A549 (cell line): ENCODE measurements around the gene QPCTL. TPM values are rescaled to one million over a fixed set of nuclear protein-coding genes. Genes with fewer than 3 reads are reported as not detected.

Experiments used
- ATAC-seq, 2 experiments: fragments of 200-7000 bp in 1 of 2; fragments of >200 bp in 1 of 2; cut with Nextera tagmentation in 1 of 2; cut with Tn5 transposase in 1 of 2; 3 replicates each; pipeline versions ENCODE4 v1.8.0 to v1.9.1; 2018 to 2020; ENCODE audit warnings: mild to moderate bottlenecking in 1 of 2, moderate library complexity in 1 of 2
- CTCF ChIA-PET: fragments of 300-600 bp; sonication (Branson Sonifier 250); formaldehyde crosslinking; extraction: SDS; loops from one replicate; lab custom pipeline; 2021; ENCODE audit warnings: antibody characterized with exemption, inconsistent platforms; lab: Yijun Ruan, JAX
- POLR2A ChIA-PET: fragments of 350-600 bp; formaldehyde crosslinking; extraction: SDS; loops from one replicate; lab custom pipeline; 2021; ENCODE audit warnings: antibody characterized with exemption, inconsistent platforms; lab: Yijun Ruan, JAX
- DNase-seq, 2 experiments: peaks; one replicate each; pipeline versions ENCODE4 v3.0.0 to v3.0.0-alpha.2; 2011 to 2016; ENCODE audit warnings: low read depth in 1 of 2, low spot score in 1 of 2
- FAIRE-seq: peaks from 2 replicates; lab custom pipeline; 2011; peaks lifted over from hg19 to GRCh38; lab: Jason Lieb, UNC
- H3K27ac ChIP-seq, 2 experiments: fragments of >200 bp; sonication (Bioruptor Twin); formaldehyde crosslinking; 3 replicates each; pipeline ENCODE4 v1.5.1; 2016 to 2017
- H3K4me1 ChIP-seq: fragments of >200 bp; sonication (Bioruptor Twin); formaldehyde crosslinking; 3 replicates; pipeline ENCODE4 v1.6.1; 2016
- H3K4me2 ChIP-seq: fragments of >200 bp; sonication (Bioruptor Twin); formaldehyde crosslinking; 3 replicates; pipeline ENCODE4 v1.6.1; 2016
- H3K4me3 ChIP-seq: fragments of >200 bp; sonication (Bioruptor Twin); formaldehyde crosslinking; 3 replicates; pipeline ENCODE4 v1.5.1; 2016
- H3K9me3 ChIP-seq: fragments of >200 bp; sonication (Bioruptor Twin); formaldehyde crosslinking; 3 replicates; pipeline ENCODE4 v1.6.1; 2016
- CBX2 ChIP-seq: fragments of 200-600 bp; sonication (generic); IDR thresholded peaks from 2 replicates; pipeline ENCODE4 v1.6.1; 2016; ENCODE audit warnings: low read depth, mild to moderate bottlenecking, borderline replicate concordance
- CEBPB ChIP-seq, 2 experiments: fragments of >200 bp in 1 of 2; sonication (Bioruptor Twin) in 1 of 2; formaldehyde crosslinking in 1 of 2; IDR thresholded peaks; 2 replicates each; pipeline ENCODE4 v1.6.1; 2012 to 2016
- CHD4 ChIP-seq: fragments of 200-600 bp; sonication (generic); IDR thresholded peaks from 2 replicates; pipeline ENCODE4 v1.6.1; 2016; ENCODE audit warnings: antibody characterized with exemption, mild to moderate bottlenecking, borderline replicate concordance
- FOSL2 ChIP-seq, 2 experiments: fragments of 450-650 bp in 1 of 2; fragments of >200 bp in 1 of 2; sonication (Bioruptor Twin) in 1 of 2; formaldehyde crosslinking; IDR thresholded peaks; 2 replicates each; pipeline versions ENCODE4 v1.5.0 to v1.6.1; 2016 to 2020; ENCODE audit warnings: mild to moderate bottlenecking in 1 of 2, moderate library complexity in 1 of 2
- JUN ChIP-seq, 2 experiments: fragments of >200 bp; sonication (Bioruptor Twin); formaldehyde crosslinking; IDR thresholded peaks; 2 replicates in 1 of 2; 3 replicates in 1 of 2; pipeline ENCODE4 v1.6.1; 2016 to 2017
- KDM1A ChIP-seq: fragments of 200-600 bp; sonication (generic); IDR thresholded peaks from 2 replicates; pipeline ENCODE4 v1.6.1; 2016; ENCODE audit warnings: low read depth, mild to moderate bottlenecking
- MAZ ChIP-seq: fragments of 150-350 bp; IDR thresholded peaks from 2 replicates; pipeline ENCODE4 v1.6.1; 2014; ENCODE audit warnings: antibody characterized with exemption, low read depth, low read length, borderline replicate concordance
- NFE2L2 ChIP-seq: fragments of 150-350 bp; conservative IDR thresholded peaks from 2 replicates; pipeline ENCODE4 v1.6.1; 2014; ENCODE audit warnings: low read length
- NPAS2 ChIP-seq: fragments of 250-450 bp; sonication (Bioruptor Pico); IDR thresholded peaks from 2 replicates; pipeline ENCODE4 v1.8.0; 2022; ENCODE audit warnings: mild to moderate bottlenecking, moderate library complexity, borderline replicate concordance
- NR3C1 ChIP-seq: fragments of >200 bp; sonication (Bioruptor Twin); formaldehyde crosslinking; IDR thresholded peaks from 3 replicates; pipeline ENCODE4 v1.6.1; 2017
- PBX3 ChIP-seq: IDR thresholded peaks from 2 replicates; pipeline ENCODE4 v1.6.1; 2012
- PHF8 ChIP-seq: fragments of 200-600 bp; sonication (generic); IDR thresholded peaks from 2 replicates; pipeline ENCODE4 v1.6.1; 2016; ENCODE audit warnings: low read depth, mild to moderate bottlenecking, antibody characterized with exemption, moderate library complexity, borderline replicate concordance
- POLR2A ChIP-seq: IDR thresholded peaks from 2 replicates; pipeline ENCODE4 v1.6.1; 2012; ENCODE audit warnings: mild to moderate bottlenecking, low read length
- RAD21 ChIP-seq, 2 experiments: fragments of >200 bp in 1 of 2; sonication (Bioruptor Twin) in 1 of 2; formaldehyde crosslinking in 1 of 2; IDR thresholded peaks in 1 of 2; conservative IDR thresholded peaks in 1 of 2; 2 replicates in 1 of 2; 3 replicates in 1 of 2; pipeline ENCODE4 v1.6.1; 2012 to 2018; ENCODE audit warnings: inconsistent platforms in 1 of 2
- RARB ChIP-seq: fragments of 250-450 bp; sonication (Bioruptor Pico); IDR thresholded peaks from 2 replicates; pipeline ENCODE4 v1.8.0; 2021; ENCODE audit warnings: mild to moderate bottlenecking, moderate library complexity
- RNF2 ChIP-seq: fragments of 200-600 bp; sonication (generic); IDR thresholded peaks from 2 replicates; pipeline ENCODE4 v1.6.1; 2016; ENCODE audit warnings: low read depth, mild to moderate bottlenecking, antibody characterized with exemption, moderate library complexity, borderline replicate concordance
- TFCP2L1 ChIP-seq: fragments of 250-450 bp; sonication (Bioruptor Pico); IDR thresholded peaks from 2 replicates; pipeline ENCODE4 v1.5.0; 2021; ENCODE audit warnings: mild to moderate bottlenecking
- TP53 ChIP-seq: fragments of 250-450 bp; sonication (Bioruptor Pico); IDR thresholded peaks from 2 replicates; pipeline ENCODE4 v1.5.0; 2021; ENCODE audit warnings: mild to moderate bottlenecking, moderate library complexity
- USF2 ChIP-seq: fragments of 450-650 bp; IDR thresholded peaks from 2 replicates; pipeline ENCODE4 v1.6.1; 2014; ENCODE audit warnings: antibody characterized with exemption
- WGBS: methylation state at CpG from one replicate; pipeline ENCODE4 v1.1.6; 2017; ENCODE audit errors: missing lambda C conversion rate; 5-methylcytosine and 5-hydroxymethylcytosine counted together
- polyA plus RNA-seq, 4 experiments: library from polyadenylated mRNA; depleted of rRNA in 3 of 4; stranded (reverse); fragments of >200 nt; fragmentation: RNase III in 1 of 4; extraction: RNeasy Plus Mini Kit Qiagen cat#74134 plus additional on column Dnase treatment in 1 of 4; gene quantifications; 2 replicates in 3 of 4; 3 replicates in 1 of 4; pipeline ENCODE4 v1.2.3, GENCODE V29; 2011 to 2017
- TF ChIP-seq, protein P1 (sequence below): IDR thresholded peaks from 2 replicates; pipeline ENCODE4 v1.6.1; 2012
- TF ChIP-seq, protein P2 (sequence below): IDR thresholded peaks from 2 replicates; pipeline ENCODE4 v1.6.1; 2012; ENCODE audit warnings: low read depth, borderline replicate concordance
- TF ChIP-seq, protein P3 (sequence below): fragments of 250-450 bp; sonication (Bioruptor Pico); IDR thresholded peaks from 2 replicates; pipeline ENCODE4 v1.5.0; 2021; ENCODE audit warnings: mild to moderate bottlenecking, moderate library complexity, borderline replicate concordance

Gene QPCTL
- polyA plus RNA-seq, 2 of the 4 experiments (the other 2 are of a cell fraction) = 9.4 to 10.4 TPM

DNA sequence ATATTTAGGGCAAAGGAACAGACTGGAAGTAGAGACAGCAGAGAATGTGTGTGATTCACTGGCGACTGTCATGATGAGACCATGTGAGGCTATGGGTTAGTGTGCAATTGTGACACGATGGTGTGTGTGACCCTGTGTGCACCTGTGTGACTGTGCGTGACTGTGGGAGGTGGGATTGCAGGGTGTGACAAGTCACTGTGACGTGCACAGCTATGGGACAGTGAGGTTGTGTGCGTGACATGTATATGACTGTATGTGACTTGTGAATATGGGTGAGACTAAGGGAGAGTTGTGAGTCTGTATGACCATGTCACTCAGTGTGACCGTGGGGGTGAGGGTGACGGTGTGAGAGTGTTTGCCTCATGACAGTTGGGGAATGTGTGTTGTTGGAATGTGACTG, 27.9 kb upstream of the QPCTL start:
- H3K4me2 ChIP-seq = no peak overlapping the region
- peaks cover 15% of the 10 kb centered on the region for H3K4me1 ChIP-seq
- TF ChIP-seq TFCP2L1 (CRISPR knock-in tag) (no peak), CHD4 (no peak), PBX3 (no peak), RARB (CRISPR knock-in tag) (no peak), MAZ (no peak), RAD21 (conservative IDR thresholded peaks at IDR 0.05 in 1 of 2, IDR thresholded peaks at IDR 0.05 in 1 of 2) (no peak), TP53 (CRISPR knock-in tag) (no peak), RNF2 (no peak), CBX2 (no peak), PHF8 (no peak), CEBPB (IDR thresholded peaks at IDR 0.05) (no peak), NPAS2 (no peak), NR3C1 (no peak), POLR2A (no peak), USF2 (no peak), KDM1A (no peak)
- TF ChIP-seq, protein P1, sequence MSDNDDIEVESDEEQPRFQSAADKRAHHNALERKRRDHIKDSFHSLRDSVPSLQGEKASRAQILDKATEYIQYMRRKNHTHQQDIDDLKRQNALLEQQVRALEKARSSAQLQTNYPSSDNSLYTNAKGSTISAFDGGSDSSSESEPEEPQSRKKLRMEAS = no peak
- TF ChIP-seq, protein P2, sequence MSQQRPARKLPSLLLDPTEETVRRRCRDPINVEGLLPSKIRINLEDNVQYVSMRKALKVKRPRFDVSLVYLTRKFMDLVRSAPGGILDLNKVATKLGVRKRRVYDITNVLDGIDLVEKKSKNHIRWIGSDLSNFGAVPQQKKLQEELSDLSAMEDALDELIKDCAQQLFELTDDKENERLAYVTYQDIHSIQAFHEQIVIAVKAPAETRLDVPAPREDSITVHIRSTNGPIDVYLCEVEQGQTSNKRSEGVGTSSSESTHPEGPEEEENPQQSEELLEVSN = no peak
- TF ChIP-seq, protein P3, sequence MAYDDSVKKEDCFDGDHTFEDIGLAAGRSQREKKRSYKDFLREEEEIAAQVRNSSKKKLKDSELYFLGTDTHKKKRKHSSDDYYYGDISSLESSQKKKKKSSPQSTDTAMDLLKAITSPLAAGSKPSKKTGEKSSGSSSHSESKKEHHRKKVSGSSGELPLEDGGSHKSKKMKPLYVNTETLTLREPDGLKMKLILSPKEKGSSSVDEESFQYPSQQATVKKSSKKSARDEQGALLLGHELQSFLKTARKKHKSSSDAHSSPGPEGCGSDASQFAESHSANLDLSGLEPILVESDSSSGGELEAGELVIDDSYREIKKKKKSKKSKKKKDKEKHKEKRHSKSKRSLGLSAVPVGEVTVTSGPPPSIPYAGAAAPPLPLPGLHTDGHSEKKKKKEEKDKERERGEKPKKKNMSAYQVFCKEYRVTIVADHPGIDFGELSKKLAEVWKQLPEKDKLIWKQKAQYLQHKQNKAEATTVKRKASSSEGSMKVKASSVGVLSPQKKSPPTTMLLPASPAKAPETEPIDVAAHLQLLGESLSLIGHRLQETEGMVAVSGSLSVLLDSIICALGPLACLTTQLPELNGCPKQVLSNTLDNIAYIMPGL = no peak
- ATAC-seq (no peak), DNase-seq (no peak), FAIRE-seq (no peak)
- H3K4me3 ChIP-seq = no peak overlapping the region
- ChIA-PET POLR2A (interaction anchor here (0.7 kb wide), 1 partner anchor 120 kb away, joined by 9 read pairs; no protein-coding TSS in a partner anchor), CTCF (interaction anchor here (0.6 to 4.1 kb wide), 6 partner anchors 12 to 186 kb away, joined by 3 to 23 read pairs (median 4); no protein-coding TSS in a partner anchor)
- no peaks in the 10 kb centered on the region for H3K9me3 ChIP-seq
- WGBS = 78% methylated on average over 7 of the region's 7 CpGs
- no peak overlapping the region for H3K27ac ChIP-seq

DNA sequence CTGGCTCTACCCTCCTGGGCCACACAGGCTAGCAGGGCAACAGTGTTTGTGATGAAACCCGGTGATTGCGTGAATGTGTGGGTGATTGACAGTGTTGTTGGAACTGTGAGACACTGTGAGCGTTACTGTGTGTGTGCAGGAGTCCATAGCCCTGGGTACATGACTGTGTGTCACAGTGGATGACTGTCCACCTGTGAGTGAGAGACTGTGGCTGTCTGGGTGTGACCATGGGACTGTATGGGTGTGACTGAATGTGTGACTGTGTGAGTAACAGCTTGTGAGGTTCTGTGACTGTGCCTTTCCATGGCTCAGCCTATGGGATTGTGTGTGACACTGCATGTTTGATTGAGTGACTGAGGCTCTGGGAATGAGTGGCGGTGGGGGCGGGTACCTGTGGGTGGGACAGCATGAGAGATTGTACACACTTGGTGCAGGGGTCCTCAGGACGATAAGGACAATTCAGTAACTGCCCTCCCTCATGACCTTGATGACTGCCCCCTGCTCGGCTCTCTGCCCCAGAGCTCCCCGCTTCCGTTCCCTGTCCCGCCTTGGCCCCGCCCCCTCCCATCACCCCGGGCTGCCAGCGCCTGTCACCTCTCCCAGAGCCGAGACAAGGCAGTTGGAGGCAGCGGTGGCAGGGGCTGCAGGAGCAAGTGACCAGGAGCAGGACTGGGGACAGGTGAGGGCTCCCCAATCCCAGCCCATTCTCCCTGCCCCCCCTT, 24.7 kb upstream of the QPCTL start, which contains the start of gene GIPR:
TSS of gene GIPR (plus strand) at position 602 of the 722 bp plus-strand sequence. CDS start 1,300 bp downstream, outside the sequence.
- Histone ChIP-seq H3K9me3 (no peaks in the 10 kb centered on the region), H3K27ac (peak within 1 kb of the TSS; percentile 65 to 81), H3K4me1 (peaks cover 27% of the 10 kb centered on the region), H3K4me2 (peak within 1 kb of the TSS; percentile 100), H3K4me3 (peak within 1 kb of the TSS; percentile 46)
- CTCF ChIA-PET = interaction anchor here (1.6 to 9.3 kb wide), 8 partner anchors 10 to 61 kb away, joined by 4 to 90 read pairs (median 8); no protein-coding TSS in a partner anchor
- FAIRE-seq = no peak
- TF ChIP-seq JUN (IDR thresholded peaks at IDR 0.05) = no peak
- TF ChIP-seq FOSL2 (IDR thresholded peaks at IDR 0.05) = no peak
- peak; percentile 53; the same call in 1 of the 2 replicates for TF ChIP-seq FOSL2 (CRISPR knock-in tag; IDR thresholded peaks at IDR 0.05)
- TF ChIP-seq NFE2L2 = 0 out of 2 replicates have a peak, but pooled peaks have one; percentile 29
- POLR2A ChIA-PET = no interaction called here
- 12% methylated on average over 10 of the region's 15 CpGs for whole genome bisulfite sequencing
- DNase-seq = peak; percentile 86 to 88
- peak; percentile 60 to 67 for ATAC-seq
